HG02981 (cell line): ENCODE measurements around the gene IFT43.

Experiments
- ATAC-seq: cut with Tn5 transposase; IDR thresholded peaks from one replicate; pipeline ENCODE4 v1.9.1; 2021; ENCODE audit warnings: mild to moderate bottlenecking, moderate library complexity; ENCODE audit not compliant: unreplicated experiment

IFT43 gene

DNA sequence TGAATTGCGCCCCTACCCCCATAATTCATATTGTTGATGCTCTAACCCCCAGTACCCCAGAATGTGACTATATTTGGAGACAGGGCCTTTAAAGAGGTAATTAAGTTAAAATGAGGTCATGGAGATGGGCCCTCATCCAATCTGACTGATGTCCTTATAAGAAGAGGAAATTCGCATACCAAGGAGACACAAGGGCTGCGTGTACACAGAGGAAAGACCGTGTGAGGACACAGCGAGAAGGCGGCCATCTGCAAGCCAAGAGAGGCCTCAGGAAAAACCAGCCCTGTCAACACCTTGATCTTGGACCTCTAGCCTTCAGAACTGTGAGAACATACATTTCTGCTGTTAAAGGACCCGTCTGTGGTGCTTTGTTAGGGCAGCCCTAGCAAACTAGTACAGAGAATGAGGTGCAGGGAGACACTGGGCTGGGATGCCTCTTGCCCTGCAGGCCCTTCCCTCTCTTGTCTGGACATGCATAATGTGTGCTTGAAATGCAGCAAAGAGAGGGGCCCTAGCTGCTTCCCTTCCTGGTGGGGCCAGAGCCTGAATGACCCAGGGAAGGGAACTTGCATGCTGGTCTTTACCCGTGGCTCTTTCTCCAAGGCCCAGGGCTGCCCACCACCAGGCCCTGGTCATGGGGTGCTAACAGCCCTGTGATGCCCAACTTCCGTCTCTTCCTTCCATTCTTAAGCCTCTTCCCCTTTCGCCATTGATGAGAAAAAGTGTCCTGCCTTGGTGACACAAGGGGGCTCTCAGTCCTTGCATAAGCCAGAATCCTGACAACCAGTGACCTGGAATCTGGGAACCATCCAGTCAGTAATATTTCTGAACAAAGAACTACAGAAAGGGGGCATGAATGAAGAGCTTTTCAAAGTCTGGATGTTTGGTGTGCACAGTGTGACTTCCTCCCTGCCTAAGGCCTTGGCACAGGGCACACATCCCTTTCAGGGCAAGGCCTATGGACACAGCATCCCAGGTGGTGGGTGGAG is 116.1 kb downstream of the IFT43 start:
- ATAC-seq, result no peak

DNA sequence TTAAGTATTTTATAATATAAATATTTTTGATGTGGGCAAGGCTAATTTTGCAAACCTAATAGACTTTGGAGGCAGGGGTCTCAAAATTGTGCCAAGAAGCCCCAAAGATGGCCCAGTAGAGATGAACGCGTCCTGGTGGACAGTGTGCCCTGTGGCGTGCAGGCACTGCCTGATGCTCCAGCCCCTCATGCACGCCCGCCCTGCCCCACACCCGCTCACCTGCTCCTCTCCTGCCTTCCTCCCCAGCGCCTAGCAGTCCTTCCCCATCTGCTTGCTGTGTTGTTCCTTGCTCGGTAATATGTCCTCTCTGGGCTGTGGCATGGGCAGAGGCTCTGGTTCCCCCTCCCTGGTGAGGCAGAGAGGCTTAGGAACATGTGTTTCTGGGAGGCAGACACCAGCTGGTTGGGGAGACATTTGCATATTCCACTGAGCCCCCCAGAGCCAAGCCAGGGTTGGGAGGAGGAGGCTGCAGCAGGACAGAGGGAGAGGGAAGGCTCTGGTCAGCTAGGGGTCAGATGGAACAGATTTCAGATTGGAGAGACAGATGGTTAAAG is 119.3 kb downstream of the IFT43 start:
- ATAC-seq, result no peak

DNA sequence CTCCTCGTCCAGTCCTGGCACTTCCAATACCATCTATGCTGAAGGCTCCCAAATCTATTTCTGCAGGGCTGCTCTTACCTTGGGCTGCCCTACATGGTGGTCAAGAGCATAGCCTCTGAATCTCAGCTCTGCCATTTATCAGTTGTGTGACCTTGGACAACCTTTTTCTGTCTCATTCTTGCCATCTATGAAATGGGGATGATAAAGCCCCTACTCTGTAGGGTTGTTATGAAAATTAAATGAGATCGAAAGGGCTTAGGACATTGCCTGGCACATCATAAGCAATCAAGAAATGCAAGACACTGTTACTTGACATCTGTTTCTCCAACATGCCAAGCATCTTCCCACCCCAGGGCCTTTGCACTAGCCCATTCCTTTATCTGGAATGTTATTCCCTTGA is 120.6 kb downstream of the IFT43 start:
- ATAC-seq, result no peak

DNA sequence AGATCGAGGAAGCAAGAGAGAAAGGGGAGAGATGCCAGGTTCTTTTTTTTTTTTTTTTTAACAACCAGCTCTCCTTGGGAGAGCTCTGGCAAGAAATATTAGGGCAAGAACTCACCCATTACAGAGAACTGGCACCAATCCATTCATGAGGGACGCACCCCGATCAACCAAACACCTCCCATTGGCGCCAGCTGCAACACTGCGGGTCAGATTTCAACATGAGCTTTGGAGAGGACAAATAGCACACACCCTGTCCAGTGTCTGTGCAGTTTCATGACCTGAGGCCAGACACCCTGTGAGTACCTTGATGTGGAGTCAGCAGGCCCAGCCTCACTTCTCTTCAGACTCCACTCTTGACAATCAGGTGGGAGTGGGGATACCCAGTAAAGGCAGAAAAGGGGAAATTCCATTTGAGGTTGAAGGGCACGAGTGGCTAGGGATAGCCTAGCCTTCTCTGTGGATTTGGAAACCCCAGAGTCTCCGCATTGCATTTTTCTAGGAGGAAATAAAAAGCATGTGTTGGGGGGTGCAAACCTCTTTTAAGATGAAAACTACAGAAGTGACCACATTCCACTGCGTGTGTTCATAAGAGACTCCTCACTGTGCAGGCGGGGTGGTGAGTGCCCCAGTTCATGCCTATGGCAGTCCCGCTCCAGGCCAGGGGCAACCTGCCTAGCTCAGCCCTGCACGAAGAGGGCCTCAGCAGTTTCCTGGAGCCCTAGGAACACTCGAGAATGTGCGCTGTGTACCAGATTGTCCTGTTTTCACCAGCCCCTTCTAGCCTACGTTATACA is 123.7 kb downstream of the IFT43 start:
- ATAC-seq, result no peak

DNA sequence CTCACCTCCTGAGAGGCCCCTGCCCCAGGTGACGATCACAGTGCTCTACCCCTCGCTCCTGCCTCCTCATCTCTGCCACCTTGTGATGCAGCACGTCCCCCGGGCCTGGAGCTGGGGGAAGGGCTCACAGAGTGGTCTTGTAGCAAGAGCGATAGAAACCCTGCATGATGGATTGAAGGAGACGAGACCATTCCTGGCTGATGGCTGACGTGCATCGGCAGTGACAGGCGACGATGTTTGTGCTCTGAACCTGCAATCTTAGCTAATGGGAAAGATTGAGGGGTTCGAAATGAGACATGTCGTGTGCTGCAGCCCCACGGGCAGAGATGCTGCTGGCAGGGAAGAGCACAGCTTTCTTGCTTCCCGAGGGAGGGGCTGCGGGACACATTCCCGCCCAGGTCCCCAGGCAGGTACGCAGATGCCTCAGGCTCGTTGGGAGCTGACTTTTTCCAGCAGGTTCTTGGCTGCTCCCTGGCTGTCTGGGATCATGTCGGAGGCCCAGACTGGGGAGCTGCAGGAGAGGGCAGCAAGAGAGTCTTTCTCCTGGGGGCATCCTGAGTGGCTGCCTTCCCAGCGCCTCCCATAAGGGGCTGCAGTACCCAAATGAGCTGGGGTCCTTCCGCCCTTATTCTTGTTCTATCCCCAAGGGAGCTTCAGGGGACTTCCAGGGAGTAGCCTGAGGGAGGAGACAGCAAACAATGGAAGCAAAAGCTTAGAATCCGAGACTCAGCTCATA is 127.5 kb downstream of the IFT43 start:
- ATAC-seq, result no peak

DNA sequence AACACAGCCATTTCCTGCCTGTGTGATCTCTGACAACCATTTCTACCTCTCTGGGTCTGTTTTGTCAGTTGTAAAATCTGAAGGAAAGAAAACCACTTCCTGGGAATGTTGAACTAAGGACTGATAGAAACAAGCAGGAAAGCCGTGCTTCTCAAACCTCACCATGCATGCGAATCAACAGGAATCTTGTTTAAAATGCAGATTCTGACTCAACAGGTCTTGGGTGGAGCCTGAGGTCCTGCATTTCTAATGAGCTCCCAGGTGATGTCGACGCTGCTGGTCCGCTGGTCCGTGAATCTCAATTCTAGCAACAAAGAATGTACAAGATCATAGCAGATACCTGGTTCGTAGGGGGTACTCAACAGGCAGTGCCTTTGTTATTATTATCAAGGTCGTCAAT is 128.1 kb downstream of the IFT43 start:
- no peak for ATAC-seq

DNA sequence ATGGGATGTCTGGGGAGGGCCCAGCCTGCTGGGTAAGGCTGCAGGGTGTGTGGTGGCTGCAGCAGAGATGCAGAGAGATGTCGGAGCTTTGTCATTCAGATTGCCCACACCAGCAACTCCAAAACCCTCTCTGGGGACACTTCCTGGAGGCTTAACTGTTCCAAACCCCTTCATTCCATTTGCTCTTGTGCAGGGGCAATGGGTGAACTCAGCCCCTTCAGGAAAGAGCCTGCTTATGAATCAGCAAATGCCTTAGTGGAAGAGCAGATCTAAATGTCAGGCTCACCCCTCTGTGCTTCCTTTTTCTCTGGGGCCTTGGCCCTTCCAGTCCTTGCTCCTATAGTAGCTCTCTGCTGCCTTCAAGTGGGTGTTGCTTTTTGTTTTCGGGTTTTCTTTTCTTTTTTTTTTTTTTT is 129.5 kb downstream of the IFT43 start:
- no peak for ATAC-seq

DNA sequence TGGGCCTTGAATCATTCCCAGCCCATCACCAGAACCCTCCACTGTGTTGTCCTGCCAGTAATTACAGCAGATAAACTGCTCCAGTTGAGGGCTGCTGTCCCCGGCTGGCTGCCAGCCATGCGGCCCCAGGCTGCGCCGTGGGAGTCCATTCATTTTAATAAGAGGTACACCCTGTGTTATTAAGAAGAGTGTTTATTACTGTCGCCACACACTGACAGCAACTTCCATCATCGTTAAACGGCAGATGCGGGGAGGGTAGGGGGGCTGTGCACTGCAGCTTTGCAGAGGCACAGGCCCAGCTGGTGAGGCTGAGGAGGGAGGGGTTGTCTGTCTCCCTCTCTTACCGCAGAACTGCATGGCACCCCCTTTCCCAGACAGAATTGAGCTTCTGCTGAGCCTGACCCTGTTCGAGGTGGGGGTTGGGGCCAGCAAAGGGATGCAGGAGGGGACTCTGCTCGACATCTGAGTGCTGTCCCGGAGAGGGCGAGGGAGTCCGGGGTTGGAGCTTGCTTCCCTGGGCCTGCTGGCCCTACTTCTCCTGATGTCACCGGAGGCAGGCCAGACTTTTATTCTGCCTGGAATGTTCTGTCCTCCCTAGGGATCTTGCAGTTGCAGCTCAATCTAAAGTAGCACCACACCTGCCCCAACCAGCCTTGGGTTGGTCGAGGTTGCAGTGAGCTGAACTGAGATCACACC is 132.4 kb downstream of the IFT43 start:
- no peak for ATAC-seq

DNA sequence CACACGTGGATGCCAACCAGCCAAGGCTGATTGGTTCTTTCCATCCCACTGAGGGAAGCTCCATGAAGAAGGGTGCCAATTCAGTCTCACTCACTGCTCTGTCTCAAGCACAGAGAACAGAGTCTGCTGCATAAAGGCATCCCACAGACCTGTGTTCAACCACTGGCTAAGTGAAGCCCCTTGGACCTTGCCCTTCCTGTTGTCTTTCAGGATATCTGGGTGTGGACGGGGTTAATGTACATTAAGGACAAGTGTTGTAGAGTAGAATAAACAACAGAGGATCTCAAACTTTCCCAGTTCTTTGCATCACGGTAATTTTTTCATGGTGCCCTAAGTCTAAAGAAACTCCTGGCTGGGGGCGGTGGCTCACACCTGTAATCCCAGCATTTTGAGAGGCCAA is 133.0 kb downstream of the IFT43 start:
- ATAC-seq, result no peak

DNA sequence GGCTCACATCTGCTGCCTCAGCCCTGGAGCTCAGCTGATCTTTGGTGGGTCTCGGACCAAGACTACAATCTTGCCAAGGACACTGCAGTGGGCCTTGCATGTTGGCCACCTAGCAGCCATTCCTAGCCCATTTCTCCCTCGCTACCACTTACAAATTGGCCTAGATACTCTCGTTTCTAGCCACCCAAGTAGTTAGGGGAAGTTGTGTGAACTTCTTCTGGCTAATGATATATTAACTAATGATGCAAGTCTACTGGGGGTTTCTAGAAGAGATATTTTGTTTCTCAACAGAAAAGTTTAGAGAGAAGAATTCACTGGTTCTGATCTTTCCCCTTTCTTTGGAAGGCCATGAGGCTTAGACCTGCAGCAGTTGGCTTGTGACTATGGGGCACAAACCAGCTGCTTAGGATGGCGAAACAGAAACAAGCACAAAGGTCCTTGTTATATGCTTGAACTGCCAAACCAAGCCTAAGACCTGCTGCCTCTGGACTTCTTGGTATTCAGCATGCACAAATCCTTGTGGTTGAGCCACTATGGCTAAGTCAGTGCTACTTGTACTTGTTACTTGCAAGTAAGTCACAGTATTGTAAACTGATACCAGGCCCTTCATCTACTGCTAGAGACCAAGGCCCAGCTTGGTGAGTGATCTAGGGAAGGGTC is 135.7 kb downstream of the IFT43 start:
- no peak for ATAC-seq

DNA sequence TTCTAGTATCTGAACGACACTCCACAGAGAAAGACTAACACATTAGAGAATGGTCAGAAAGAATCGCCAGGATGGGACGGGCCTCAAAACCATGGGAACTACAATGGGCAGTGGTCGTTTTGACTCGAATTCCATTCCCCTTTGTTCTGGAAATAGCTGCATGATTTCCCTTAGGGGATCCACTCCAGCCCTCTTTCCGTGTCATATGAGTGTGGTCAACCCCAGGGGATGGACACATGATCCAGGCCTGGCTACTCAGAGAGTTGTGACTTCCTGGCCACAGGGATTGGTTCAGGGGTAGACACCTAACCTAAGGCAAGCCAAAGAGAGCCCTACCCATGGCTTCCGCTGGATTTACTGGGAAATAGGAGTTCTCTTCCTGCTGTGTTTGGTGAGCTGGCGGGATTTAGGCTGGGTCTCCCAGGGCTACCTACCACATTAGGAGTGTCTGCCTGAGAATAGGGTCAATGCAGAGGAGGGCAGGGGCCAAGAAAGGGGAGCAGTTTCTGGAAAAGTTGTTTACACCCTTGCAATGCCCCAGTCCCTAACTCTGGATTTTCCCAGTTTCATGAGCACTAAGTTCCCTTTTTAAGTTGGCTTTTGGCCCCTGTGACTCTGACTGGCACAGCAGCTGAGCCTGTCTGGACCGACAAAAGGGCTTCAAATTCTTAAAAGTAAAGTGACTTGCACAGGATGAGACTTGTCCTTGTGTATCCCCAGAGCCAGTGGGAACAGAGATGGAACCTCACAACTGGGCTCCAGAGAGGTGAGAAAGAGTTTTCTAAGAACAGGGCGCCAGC is 138.1 kb downstream of the IFT43 start:
- no peak for ATAC-seq

DNA sequence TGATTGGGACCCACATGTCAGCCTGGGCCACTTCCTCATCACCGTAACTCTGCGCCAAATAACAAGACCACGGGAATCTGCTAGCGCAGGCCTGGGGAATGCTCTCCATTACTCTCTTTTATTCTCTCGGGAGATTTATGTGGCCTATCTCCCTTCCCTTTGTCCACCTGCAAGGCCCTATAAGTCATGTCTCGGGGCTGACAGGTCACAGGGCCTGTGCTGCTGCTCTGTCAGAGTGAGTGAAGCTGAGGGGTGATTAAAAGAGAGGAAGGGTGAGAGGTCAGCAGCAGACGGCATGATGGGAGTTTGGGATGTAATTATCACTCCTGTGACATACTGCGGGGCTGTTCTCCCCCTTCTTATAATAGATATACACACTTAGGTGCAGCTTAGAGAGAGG is 139.9 kb downstream of the IFT43 start:
- no peak for ATAC-seq

DNA sequence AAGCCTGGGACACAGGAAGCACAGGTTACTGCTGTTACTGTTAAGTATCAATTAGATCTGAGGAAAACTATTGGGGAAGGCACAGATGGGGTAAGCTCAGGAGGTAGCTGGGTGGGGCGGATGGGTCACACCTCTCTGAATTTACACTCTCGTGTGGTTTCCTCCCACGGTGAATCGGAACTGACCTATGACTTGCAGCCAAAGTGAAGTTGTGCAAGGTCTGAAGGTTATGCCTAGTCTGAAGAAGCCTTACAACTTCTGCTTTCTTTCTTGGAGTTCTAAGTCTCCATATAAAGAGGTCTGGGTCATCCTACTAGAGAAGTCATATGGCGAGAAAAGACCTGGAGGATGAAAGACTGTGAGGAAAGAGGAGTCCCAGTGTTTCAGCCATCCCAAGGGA is 140.5 kb downstream of the IFT43 start:
- no peak for ATAC-seq

DNA sequence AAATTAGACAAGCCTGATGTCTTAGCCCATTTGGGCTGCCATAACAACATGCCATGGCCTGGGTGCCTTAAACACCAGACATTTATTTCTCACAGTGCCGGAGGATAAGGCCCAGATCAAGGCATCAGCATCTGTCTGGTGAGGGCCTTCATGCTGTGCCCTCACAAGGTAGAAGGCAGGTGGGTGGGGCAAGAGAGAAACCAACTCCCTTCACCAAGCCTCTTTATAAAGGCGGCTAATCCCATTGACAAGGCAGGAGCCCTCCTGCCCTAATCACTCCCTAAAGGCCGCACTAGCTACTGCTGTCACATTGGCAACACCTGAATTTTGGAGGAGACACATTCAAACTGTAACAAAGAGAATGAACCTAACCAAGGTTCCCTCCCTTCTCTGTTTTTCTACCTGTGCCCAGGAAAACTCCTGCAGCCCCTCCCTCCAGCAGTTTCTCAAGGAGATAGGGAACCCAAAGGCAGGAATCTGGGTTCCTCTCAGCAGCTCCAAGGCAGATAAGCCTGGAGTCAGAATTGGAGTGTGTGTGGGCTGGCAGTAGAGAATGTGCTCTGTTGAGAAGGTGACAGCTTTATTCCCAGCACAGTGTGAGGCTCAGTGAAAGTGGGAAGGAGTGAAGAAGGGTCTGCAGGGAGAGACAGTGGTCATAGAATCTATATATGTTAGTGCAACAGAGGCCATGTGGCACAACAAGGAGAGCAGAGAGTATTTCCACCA is 144.5 kb downstream of the IFT43 start:
- ATAC-seq, result no peak

DNA sequence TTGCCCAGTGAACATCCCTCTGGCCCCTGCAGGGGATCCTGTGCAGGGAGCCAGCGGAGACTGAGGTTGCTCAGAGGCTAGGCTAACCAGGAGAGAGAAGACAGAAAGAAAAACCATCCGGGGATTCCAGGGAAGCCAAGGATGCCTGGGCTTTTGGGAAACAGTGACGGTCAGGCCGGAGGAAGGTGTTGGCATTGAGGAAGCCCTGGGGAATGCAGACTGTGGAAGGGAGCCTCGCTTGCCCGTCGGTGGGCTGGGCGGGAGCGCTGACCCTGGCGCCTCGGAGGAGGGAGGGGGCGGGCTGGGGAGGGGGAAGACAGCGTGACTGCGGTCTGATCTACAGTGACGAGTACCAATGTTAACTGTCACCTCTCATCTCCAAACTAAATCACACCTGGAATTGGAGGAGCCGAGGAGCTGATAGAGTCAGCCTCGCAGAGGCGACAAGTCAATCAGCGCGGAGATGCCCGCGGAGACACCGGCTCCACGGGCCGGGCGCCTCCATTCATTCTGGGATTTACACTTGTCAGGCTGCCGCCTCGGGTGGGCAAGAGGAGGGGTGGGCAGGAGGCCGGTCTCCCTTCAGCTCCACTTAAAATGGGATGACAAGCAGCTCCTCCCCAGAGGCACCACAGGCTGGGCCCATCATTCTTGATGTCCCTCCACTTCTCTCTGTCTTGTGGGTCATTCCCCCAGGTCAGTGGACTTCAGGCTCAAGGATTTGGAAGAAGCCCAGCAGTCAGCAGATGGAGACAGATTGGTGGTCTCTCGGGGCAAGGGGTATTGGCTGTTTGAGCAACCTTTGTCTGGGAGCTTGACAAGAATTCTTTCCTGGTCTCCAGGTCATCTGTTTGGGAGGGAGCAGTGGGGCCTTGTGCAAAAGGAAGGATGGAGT is 145.8 kb downstream of the IFT43 start:
- no peak for ATAC-seq

DNA sequence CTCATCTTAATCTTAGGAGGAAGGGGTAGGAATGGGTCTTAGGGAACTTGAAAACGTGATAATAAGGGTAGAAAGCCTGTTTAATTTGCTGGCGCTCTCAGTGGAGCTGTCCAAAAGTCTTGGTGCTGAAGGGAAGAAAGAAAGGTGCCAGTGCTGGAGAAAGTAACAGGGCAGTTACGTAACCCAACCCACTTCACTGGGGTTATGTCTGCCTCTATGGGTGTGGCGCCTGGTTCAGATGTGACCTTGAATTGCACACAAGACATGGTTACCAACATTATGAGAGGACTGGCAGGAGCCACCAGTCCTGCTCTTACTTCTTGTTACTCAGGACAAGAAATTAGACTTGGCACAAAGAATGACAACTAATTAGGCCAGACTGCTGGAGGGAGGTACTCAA is 147.5 kb downstream of the IFT43 start:
- no peak for ATAC-seq
